ENCODE results near the gene ATXN7.
A peak's percentile ranks its signal among the peaks of the same experiment; 100 is the strongest.

Gene ATXN7

GRCh38 chr3:63905731-63906620, 42.3 kb downstream of the ATXN7 start:
- no peak for DNase-seq (ENCODE audit: low read depth in 2 of 2, low spot score in 1 of 2)

GRCh38 chr3:63908081-63908736, 44.5 kb downstream of the ATXN7 start:
- DNase-seq (ENCODE audit: low read depth in 2 of 2, low spot score in 1 of 2): no peak

- no peak for DNase-seq (ENCODE audit: low read depth in 2 of 2, low spot score in 1 of 2)
Observed at GRCh38 chr3:63908776-63909175, 45.1 kb downstream of the ATXN7 start.

- no peak for DNase-seq (ENCODE audit: low read depth in 2 of 2, low spot score in 1 of 2)
Observed at GRCh38 chr3:63909431-63909830, 45.8 kb downstream of the ATXN7 start.

- DNase-seq (ENCODE audit: low read depth in 2 of 2, low spot score in 1 of 2): no peak
Observed at GRCh38 chr3:63910001-63910400, 46.3 kb downstream of the ATXN7 start.

- no peak for DNase-seq (ENCODE audit: low read depth in 2 of 2, low spot score in 1 of 2)
Observed at GRCh38 chr3:63910891-63911290, 47.2 kb downstream of the ATXN7 start.

GRCh38 chr3:63911509-63911872, 47.8 kb downstream of the ATXN7 start:
- no peak for DNase-seq (ENCODE audit: low read depth in 2 of 2, low spot score in 1 of 2)

- peak; percentile 68 to 74 for DNase-seq (ENCODE audit: low read depth in 2 of 2, low spot score in 1 of 2)
Observed at GRCh38 chr3:63911873-63912767, 48.5 kb downstream of the ATXN7 start, which contains the start of gene SCAANT1. Gene SCAANT1 (minus strand): TSS chr3:63912383.

- DNase-seq (ENCODE audit: low read depth in 2 of 2, low spot score in 1 of 2): peak; percentile 11 to 14
Observed at GRCh38 chr3:63912768-63913588, 49.3 kb downstream of the ATXN7 start.

GRCh38 chr3:63914312-63914711, 50.6 kb downstream of the ATXN7 start:
- DNase-seq (ENCODE audit: low read depth in 2 of 2, low spot score in 1 of 2): no peak

- DNase-seq (ENCODE audit: low read depth in 2 of 2, low spot score in 1 of 2): no peak
Observed at GRCh38 chr3:63918321-63918720, 54.7 kb downstream of the ATXN7 start.

- DNase-seq (ENCODE audit: low read depth in 2 of 2, low spot score in 1 of 2): no peak
Observed at GRCh38 chr3:63920001-63920400, 56.3 kb downstream of the ATXN7 start.

- no peak for DNase-seq (ENCODE audit: low read depth in 2 of 2, low spot score in 1 of 2)
Observed at GRCh38 chr3:63921741-63922482, 58.2 kb downstream of the ATXN7 start.

GRCh38 chr3:63922491-63923199, 59.0 kb downstream of the ATXN7 start:
- DNase-seq (ENCODE audit: low read depth in 2 of 2, low spot score in 1 of 2): no peak

- no peak for DNase-seq (ENCODE audit: low read depth in 2 of 2, low spot score in 1 of 2)
Observed at GRCh38 chr3:63926309-63926708, 62.6 kb downstream of the ATXN7 start.

GRCh38 chr3:63927422-63928280, 64.0 kb downstream of the ATXN7 start:
- no peak for DNase-seq (ENCODE audit: low read depth in 2 of 2, low spot score in 1 of 2)

GRCh38 chr3:63931290-63931689, 67.6 kb downstream of the ATXN7 start:
- DNase-seq (ENCODE audit: low read depth in 2 of 2, low spot score in 1 of 2): no peak

GRCh38 chr3:63932509-63933212, 69.0 kb downstream of the ATXN7 start:
- DNase-seq (ENCODE audit: low read depth in 2 of 2, low spot score in 1 of 2): no peak

Measured in stimulated activated CD8-positive, alpha-beta memory T cell treated with anti-CD3 and anti-CD28 coated beads, Interleukin-4, amount 100 ng/mL, for 4 hours (primary cell).